Brain microvascular endothelial cell (primary cell): Measurements from ENCODE around the gene TTC19.
A peak's percentile ranks its signal among the peaks of the same experiment; 100 is the strongest.

ENCODE experiments used
- DNase-seq: peaks from one replicate; pipeline ENCODE4 v3.0.0-alpha.2; 2020
- H3K27ac ChIP-seq: fragments of 250-450 bp; sonication (Bioruptor Pico); 2 replicates; pipeline ENCODE4 v1.5.1; 2020; ENCODE audit warnings: mild to moderate bottlenecking, moderate library complexity
- H3K27me3 ChIP-seq: fragments of 250-450 bp; sonication (Bioruptor Pico); replicated peaks from 2 replicates; pipeline ENCODE4 v1.5.1; 2020; ENCODE audit warnings: mild to moderate bottlenecking
- H3K36me3 ChIP-seq: fragments of 250-450 bp; sonication (Bioruptor Pico); replicated peaks from 2 replicates; pipeline ENCODE4 v1.5.1; 2020; ENCODE audit warnings: mild to moderate bottlenecking
- H3K4me3 ChIP-seq: 2 replicates; pipeline ENCODE4 v1.5.1; 2011; ENCODE audit warnings: low read depth, mild to moderate bottlenecking, control low read depth, low read length, moderate library complexity
- in situ Hi-C: cut with HindIII; loops from 2 replicates; pipeline ENCODE4 v1.10.0; 2017; ENCODE audit warnings: low sequenced_read_pairs, low pct_ligation_motif_present
- TF ChIP-seq, protein P1 (sequence below): IDR thresholded peaks from 2 replicates; pipeline ENCODE4 v1.5.1; 2011; ENCODE audit warnings: low read depth, mild to moderate bottlenecking, moderate library complexity, low read length, control low read depth, inconsistent platforms; ENCODE audit errors: missing control alignments

The TTC19 gene

GRCh38 chr17:15955793-15956541, 43.7 kb upstream of the TTC19 start:
- H3K36me3 ChIP-seq: no peaks in the 10 kb centered on the region
- H3K4me3 ChIP-seq: no peak overlapping the region
- H3K27me3 ChIP-seq: no peaks in the 10 kb centered on the region
- no peak overlapping the region for H3K27ac ChIP-seq
- TF ChIP-seq, protein P1, sequence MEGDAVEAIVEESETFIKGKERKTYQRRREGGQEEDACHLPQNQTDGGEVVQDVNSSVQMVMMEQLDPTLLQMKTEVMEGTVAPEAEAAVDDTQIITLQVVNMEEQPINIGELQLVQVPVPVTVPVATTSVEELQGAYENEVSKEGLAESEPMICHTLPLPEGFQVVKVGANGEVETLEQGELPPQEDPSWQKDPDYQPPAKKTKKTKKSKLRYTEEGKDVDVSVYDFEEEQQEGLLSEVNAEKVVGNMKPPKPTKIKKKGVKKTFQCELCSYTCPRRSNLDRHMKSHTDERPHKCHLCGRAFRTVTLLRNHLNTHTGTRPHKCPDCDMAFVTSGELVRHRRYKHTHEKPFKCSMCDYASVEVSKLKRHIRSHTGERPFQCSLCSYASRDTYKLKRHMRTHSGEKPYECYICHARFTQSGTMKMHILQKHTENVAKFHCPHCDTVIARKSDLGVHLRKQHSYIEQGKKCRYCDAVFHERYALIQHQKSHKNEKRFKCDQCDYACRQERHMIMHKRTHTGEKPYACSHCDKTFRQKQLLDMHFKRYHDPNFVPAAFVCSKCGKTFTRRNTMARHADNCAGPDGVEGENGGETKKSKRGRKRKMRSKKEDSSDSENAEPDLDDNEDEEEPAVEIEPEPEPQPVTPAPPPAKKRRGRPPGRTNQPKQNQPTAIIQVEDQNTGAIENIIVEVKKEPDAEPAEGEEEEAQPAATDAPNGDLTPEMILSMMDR: no peak
- in situ Hi-C loops: no loop called here
- no peak for DNase-seq

DNA sequence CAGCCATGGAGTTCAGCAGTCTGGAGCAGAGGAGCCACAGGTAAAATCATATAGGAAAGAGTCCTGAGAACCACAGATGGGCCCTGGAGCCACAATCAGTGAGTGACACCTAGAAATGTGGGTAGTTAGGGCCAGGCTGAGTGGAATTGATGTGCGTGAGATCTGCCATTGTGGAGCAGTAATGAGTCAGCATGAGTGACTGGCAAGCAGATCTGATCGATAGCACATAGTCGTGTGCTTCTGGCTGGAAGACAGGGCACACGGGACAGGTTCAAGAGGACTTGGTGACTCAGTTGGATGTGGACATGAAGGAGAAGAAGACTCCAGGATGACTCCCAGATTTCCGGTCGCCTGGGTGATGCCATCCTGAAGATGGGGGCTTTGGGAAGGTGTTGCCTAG, 42.4 kb upstream of the TTC19 start:
- DNase-seq: no peak
- H3K27me3 ChIP-seq: no peaks in the 10 kb centered on the region
- H3K36me3 ChIP-seq: no peaks in the 10 kb centered on the region
- TF ChIP-seq, protein P1: no peak
- no peak overlapping the region for H3K4me3 ChIP-seq
- in situ Hi-C loops: no loop called here
- H3K27ac ChIP-seq: no peak overlapping the region

DNA sequence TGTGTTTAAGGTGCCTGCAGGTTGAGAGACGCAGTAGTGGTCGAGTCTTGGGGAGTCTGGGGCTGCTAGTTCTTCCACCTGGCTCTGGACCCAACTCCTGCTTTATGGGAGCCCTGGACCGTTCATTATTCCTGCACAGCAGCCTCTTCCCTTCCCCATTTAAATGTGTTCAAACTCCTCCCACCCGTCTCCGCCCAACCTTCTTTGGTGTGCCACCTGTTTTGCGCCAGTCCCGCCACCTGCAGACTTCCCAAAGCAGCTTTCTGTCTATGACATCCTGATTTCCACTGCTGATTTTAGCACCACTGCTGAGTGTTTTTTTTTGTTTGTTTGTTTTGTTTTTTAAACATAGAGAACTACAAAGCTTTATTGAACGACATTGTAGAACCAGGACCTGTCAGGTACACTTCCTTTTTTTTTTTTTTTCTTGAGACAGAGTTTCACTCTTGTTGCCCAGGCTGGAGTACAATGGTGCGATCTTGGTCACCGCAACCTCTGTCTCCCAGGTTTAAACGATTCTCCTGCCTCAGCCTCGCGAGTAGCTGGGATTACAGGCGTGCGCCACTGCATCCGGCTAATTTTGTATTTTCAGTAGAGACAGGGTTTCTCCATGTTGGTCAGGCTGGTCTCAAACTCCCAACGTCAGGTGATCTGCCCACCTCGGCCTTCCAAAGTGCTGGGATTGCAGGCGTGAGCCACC, 41.9 kb upstream of the TTC19 start:
- DNase-seq: no peak
- in situ Hi-C loops: no loop called here
- TF ChIP-seq, protein P1: no peak
- Histone ChIP-seq H3K27me3 (no peaks in the 10 kb centered on the region), H3K27ac (peak overlapping the region; percentile 94), H3K36me3 (no peaks in the 10 kb centered on the region), H3K4me3 (no peak overlapping the region)

GRCh38 chr17:15958484-15958854, 41.2 kb upstream of the TTC19 start:
- no peak for DNase-seq
- H3K36me3 ChIP-seq: no peaks in the 10 kb centered on the region
- in situ Hi-C loops: no loop called here
- TF ChIP-seq, protein P1: no peak
- peak overlapping the region; percentile 94 for H3K27ac ChIP-seq
- H3K4me3 ChIP-seq: no peak overlapping the region
- no peaks in the 10 kb centered on the region for H3K27me3 ChIP-seq

GRCh38 chr17:15963670-15964110, 35.9 kb upstream of the TTC19 start:
- Histone ChIP-seq H3K27ac (peak overlapping the region; percentile 62), H3K36me3 (no peaks in the 10 kb centered on the region), H3K27me3 (no peaks in the 10 kb centered on the region), H3K4me3 (no peak overlapping the region)
- in situ Hi-C loops: no loop called here
- DNase-seq: peak; percentile 64
- TF ChIP-seq, protein P1: no peak
